Measurements from ENCODE around the gene DACT1. TPM values are rescaled to one million over a fixed set of nuclear protein-coding genes. Genes with fewer than 3 reads are reported as not detected.

Gene DACT1
- total RNA-seq, 1 donor = 75.6 TPM

GRCh38 chr14:58625438-58625837, 12.3 kb upstream of the DACT1 start:
- Histone ChIP-seq H2AFZ (ENCODE audit: low read length) (no peak overlapping the region), H3K36me3 (ENCODE audit: insufficient read depth, low read length) (no peaks in the 10 kb centered on the region)
- TF ChIP-seq, protein P1, sequence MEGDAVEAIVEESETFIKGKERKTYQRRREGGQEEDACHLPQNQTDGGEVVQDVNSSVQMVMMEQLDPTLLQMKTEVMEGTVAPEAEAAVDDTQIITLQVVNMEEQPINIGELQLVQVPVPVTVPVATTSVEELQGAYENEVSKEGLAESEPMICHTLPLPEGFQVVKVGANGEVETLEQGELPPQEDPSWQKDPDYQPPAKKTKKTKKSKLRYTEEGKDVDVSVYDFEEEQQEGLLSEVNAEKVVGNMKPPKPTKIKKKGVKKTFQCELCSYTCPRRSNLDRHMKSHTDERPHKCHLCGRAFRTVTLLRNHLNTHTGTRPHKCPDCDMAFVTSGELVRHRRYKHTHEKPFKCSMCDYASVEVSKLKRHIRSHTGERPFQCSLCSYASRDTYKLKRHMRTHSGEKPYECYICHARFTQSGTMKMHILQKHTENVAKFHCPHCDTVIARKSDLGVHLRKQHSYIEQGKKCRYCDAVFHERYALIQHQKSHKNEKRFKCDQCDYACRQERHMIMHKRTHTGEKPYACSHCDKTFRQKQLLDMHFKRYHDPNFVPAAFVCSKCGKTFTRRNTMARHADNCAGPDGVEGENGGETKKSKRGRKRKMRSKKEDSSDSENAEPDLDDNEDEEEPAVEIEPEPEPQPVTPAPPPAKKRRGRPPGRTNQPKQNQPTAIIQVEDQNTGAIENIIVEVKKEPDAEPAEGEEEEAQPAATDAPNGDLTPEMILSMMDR (IDR thresholded peaks at IDR 0.05; ENCODE audit: extremely low read depth, low read depth, low read length) = no peak

DNA sequence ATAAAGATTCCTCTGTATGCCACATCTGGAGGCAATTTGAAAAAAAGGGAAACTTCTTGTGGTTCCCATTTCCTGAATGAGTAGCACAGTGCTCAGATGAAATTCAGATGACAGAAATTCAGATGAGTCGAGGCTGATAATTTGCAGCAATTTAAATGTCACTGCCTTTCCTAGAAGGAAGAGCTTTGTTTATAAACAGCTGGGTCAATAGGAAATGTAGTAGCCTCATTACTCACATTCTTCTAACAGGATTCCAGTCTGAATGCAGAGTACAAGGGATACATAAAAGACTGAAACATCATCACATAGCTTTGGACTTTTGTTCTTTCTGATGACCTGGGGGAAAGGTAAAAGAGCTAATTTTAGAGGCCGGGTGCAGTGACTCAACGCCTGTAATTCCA, 11.3 kb upstream of the DACT1 start:
- Histone ChIP-seq H3K4me2 (ENCODE audit: insufficient read depth, low read length) (no peak overlapping the region), H2AFZ (ENCODE audit: low read length) (no peak overlapping the region), H3K4me1 (ENCODE audit: insufficient read depth, low read length) (peaks cover 8% of the 10 kb centered on the region), H3K27me3 (ENCODE audit: insufficient read depth, low read length) (no peaks in the 10 kb centered on the region), H3K36me3 (ENCODE audit: insufficient read depth, low read length) (no peaks in the 10 kb centered on the region), H3K79me2 (ENCODE audit: insufficient read depth, low read length) (no peaks in the 10 kb centered on the region), H3K4me3 (ENCODE audit: insufficient read depth, low read length) (no peak overlapping the region), H4K20me1 (ENCODE audit: insufficient read depth, low read length) (no peaks in the 10 kb centered on the region), H3K9me3 (ENCODE audit: low read depth, low read length) (no peaks in the 10 kb centered on the region), H3K27ac (ENCODE audit: low read depth, low read length) (no peak overlapping the region)
- DNase-seq (ENCODE audit: insufficient read length, low spot score, missing footprints) = no peak
- TF ChIP-seq, protein P1 (IDR thresholded peaks at IDR 0.05; ENCODE audit: extremely low read depth, low read depth, low read length) = no peak

More at GRCh38 chr14:58625438-58625837, 12.3 kb upstream of the DACT1 start:
- H3K79me2 ChIP-seq (ENCODE audit: insufficient read depth, low read length) = no peaks in the 10 kb centered on the region
- no peaks in the 10 kb centered on the region for H3K9me3 ChIP-seq (ENCODE audit: low read depth, low read length)
- H3K27me3 ChIP-seq (ENCODE audit: insufficient read depth, low read length) = no peaks in the 10 kb centered on the region
- H3K4me1 ChIP-seq (ENCODE audit: insufficient read depth, low read length) = peaks cover 8% of the 10 kb centered on the region
- H3K4me3 ChIP-seq (ENCODE audit: insufficient read depth, low read length) = no peak overlapping the region
- no peak overlapping the region for H3K4me2 ChIP-seq (ENCODE audit: insufficient read depth, low read length)
- DNase-seq (ENCODE audit: insufficient read length, low spot score, missing footprints) = no peak
- H3K27ac ChIP-seq (ENCODE audit: low read depth, low read length) = no peak overlapping the region
- no peaks in the 10 kb centered on the region for H4K20me1 ChIP-seq (ENCODE audit: insufficient read depth, low read length)

DNA sequence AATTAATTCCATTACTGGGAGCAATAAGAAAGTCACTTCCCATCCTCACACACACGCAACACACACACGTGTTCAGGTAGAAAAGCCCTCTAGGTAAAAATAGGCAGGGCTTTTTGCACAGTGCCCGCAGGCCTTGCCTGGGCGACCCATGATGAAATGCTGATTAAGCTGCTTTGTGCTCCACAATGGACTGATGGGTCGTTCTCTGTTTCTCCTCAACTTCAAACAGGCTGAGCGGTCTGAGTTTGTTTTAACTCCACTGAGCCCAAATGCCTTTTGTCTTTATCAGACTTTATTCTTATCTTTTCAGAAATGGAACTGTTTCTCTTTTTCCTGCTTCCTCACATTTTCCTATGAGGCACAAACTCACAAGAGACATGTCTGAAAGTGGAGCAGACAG, 9.4 kb upstream of the DACT1 start:
- H2AFZ ChIP-seq (ENCODE audit: low read length) = no peak overlapping the region
- peaks cover 8% of the 10 kb centered on the region for H3K4me1 ChIP-seq (ENCODE audit: insufficient read depth, low read length)
- TF ChIP-seq, protein P1 (IDR thresholded peaks at IDR 0.05; ENCODE audit: extremely low read depth, low read depth, low read length) = no peak
- H3K4me3 ChIP-seq (ENCODE audit: insufficient read depth, low read length) = no peak overlapping the region
- no peak overlapping the region for H3K4me2 ChIP-seq (ENCODE audit: insufficient read depth, low read length)
- DNase-seq (ENCODE audit: insufficient read length, low spot score, missing footprints) = no peak
- no peaks in the 10 kb centered on the region for H3K9me3 ChIP-seq (ENCODE audit: low read depth, low read length)
- no peak overlapping the region for H3K27ac ChIP-seq (ENCODE audit: low read depth, low read length)
- H4K20me1 ChIP-seq (ENCODE audit: insufficient read depth, low read length) = no peaks in the 10 kb centered on the region
- H3K79me2 ChIP-seq (ENCODE audit: insufficient read depth, low read length) = no peaks in the 10 kb centered on the region
- no peaks in the 10 kb centered on the region for H3K36me3 ChIP-seq (ENCODE audit: insufficient read depth, low read length)
- H3K27me3 ChIP-seq (ENCODE audit: insufficient read depth, low read length) = no peaks in the 10 kb centered on the region

- Histone ChIP-seq H3K79me2 (ENCODE audit: insufficient read depth, low read length) (no peaks in the 10 kb centered on the region), H3K36me3 (ENCODE audit: insufficient read depth, low read length) (no peaks in the 10 kb centered on the region), H4K20me1 (ENCODE audit: insufficient read depth, low read length) (no peaks in the 10 kb centered on the region), H3K27me3 (ENCODE audit: insufficient read depth, low read length) (no peaks in the 10 kb centered on the region), H3K4me1 (ENCODE audit: insufficient read depth, low read length) (peaks cover 8% of the 10 kb centered on the region), H2AFZ (ENCODE audit: low read length) (no peak overlapping the region), H3K4me2 (ENCODE audit: insufficient read depth, low read length) (no peak overlapping the region), H3K27ac (ENCODE audit: low read depth, low read length) (no peak overlapping the region), H3K4me3 (ENCODE audit: insufficient read depth, low read length) (no peak overlapping the region), H3K9me3 (ENCODE audit: low read depth, low read length) (no peaks in the 10 kb centered on the region)
- TF ChIP-seq, protein P1 (IDR thresholded peaks at IDR 0.05; ENCODE audit: extremely low read depth, low read depth, low read length) = no peak
- no peak for DNase-seq (ENCODE audit: insufficient read length, low spot score, missing footprints)
These were observed 8.5 kb upstream of the DACT1 start for GRCh38 chr14:58629281-58629680.

All from osteoblast (primary cell).